Measurements from ENCODE around the gene IPO11.

Gene IPO11

GRCh38 chr5:62375627-62376026, 36.9 kb upstream of the IPO11 start:
- H3K4me3 Mint-ChIP-seq = no peak overlapping the region
- TF ChIP-seq CTCF (IDR thresholded peaks at IDR 0.05) = no peak
- DNase-seq = no peak
- no peak overlapping the region for H3K27ac Mint-ChIP-seq
- H3K36me3 Mint-ChIP-seq (ENCODE audit: low read depth) = peaks cover 67% of the 10 kb centered on the region
- H3K27me3 Mint-ChIP-seq (ENCODE audit: low read depth, poor library complexity) = no peaks in the 10 kb centered on the region
- no peaks in the 10 kb centered on the region for H3K4me1 Mint-ChIP-seq
- H3K9me3 Mint-ChIP-seq = no peaks in the 10 kb centered on the region

- H3K27me3 Mint-ChIP-seq (ENCODE audit: low read depth, poor library complexity) = no peaks in the 10 kb centered on the region
- DNase-seq = no peak
- TF ChIP-seq CTCF (IDR thresholded peaks at IDR 0.05) = no peak
- H3K27ac Mint-ChIP-seq = no peak overlapping the region
- peaks cover 68% of the 10 kb centered on the region for H3K36me3 Mint-ChIP-seq (ENCODE audit: low read depth)
- no peak overlapping the region for H3K4me3 Mint-ChIP-seq
- H3K9me3 Mint-ChIP-seq = no peaks in the 10 kb centered on the region
- H3K4me1 Mint-ChIP-seq = no peaks in the 10 kb centered on the region
These were observed 36.5 kb upstream of the IPO11 start for GRCh38 chr5:62376064-62376463.

GRCh38 chr5:62385131-62385530, 27.4 kb upstream of the IPO11 start:
- Mint-ChIP-seq H3K27ac (peak overlapping the region; percentile 99), H3K4me3 (no peak overlapping the region), H3K36me3 (ENCODE audit: low read depth) (peaks cover 45% of the 10 kb centered on the region), H3K9me3 (no peaks in the 10 kb centered on the region), H3K4me1 (no peaks in the 10 kb centered on the region), H3K27me3 (ENCODE audit: low read depth, poor library complexity) (no peaks in the 10 kb centered on the region)
- no peak for TF ChIP-seq CTCF (IDR thresholded peaks at IDR 0.05)
- DNase-seq = no peak

- Mint-ChIP-seq H3K27me3 (ENCODE audit: low read depth, poor library complexity) (no peaks in the 10 kb centered on the region), H3K9me3 (no peaks in the 10 kb centered on the region), H3K27ac (peak overlapping the region; percentile 99), H3K4me1 (no peaks in the 10 kb centered on the region), H3K4me3 (no peak overlapping the region), H3K36me3 (ENCODE audit: low read depth) (peaks cover 38% of the 10 kb centered on the region)
- no peak for DNase-seq
- TF ChIP-seq CTCF (IDR thresholded peaks at IDR 0.05) = no peak
These were observed 26.7 kb upstream of the IPO11 start for GRCh38 chr5:62385816-62386400.

- Mint-ChIP-seq H3K4me1 (no peaks in the 10 kb centered on the region), H3K4me3 (no peak overlapping the region), H3K9me3 (no peaks in the 10 kb centered on the region), H3K27ac (peak overlapping the region; percentile 81), H3K36me3 (ENCODE audit: low read depth) (peaks cover 33% of the 10 kb centered on the region), H3K27me3 (ENCODE audit: low read depth, poor library complexity) (no peaks in the 10 kb centered on the region)
- TF ChIP-seq CTCF (IDR thresholded peaks at IDR 0.05) = no peak
- no peak for DNase-seq
These were observed 25.7 kb upstream of the IPO11 start for GRCh38 chr5:62386824-62387223.

- Mint-ChIP-seq H3K9me3 (no peaks in the 10 kb centered on the region), H3K36me3 (ENCODE audit: low read depth) (peaks cover 52% of the 10 kb centered on the region), H3K4me1 (no peaks in the 10 kb centered on the region), H3K4me3 (no peak overlapping the region), H3K27me3 (ENCODE audit: low read depth, poor library complexity) (no peaks in the 10 kb centered on the region), H3K27ac (no peak overlapping the region)
- TF ChIP-seq CTCF (IDR thresholded peaks at IDR 0.05) = no peak
- DNase-seq = no peak
These were observed 17.2 kb upstream of the IPO11 start for GRCh38 chr5:62395210-62395950.

Data from nephron progenitor cell (in vitro differentiated cells).